Ecto neural progenitor cell (in vitro differentiated cells): ENCODE measurements around the gene RAB28.

Experiments
- DNase-seq: peaks from one replicate; pipeline ENCODE4 v3.0.0-alpha.2; 2018; ENCODE audit warnings: low spot score

RAB28 gene

GRCh38 chr4:13509442-13509841, 25.3 kb upstream of the RAB28 start:
- no peak for DNase-seq

GRCh38 chr4:13504374-13504773, 20.2 kb upstream of the RAB28 start:
- DNase-seq, result no peak

GRCh38 chr4:13498469-13498868, 14.3 kb upstream of the RAB28 start:
- no peak for DNase-seq

DNA sequence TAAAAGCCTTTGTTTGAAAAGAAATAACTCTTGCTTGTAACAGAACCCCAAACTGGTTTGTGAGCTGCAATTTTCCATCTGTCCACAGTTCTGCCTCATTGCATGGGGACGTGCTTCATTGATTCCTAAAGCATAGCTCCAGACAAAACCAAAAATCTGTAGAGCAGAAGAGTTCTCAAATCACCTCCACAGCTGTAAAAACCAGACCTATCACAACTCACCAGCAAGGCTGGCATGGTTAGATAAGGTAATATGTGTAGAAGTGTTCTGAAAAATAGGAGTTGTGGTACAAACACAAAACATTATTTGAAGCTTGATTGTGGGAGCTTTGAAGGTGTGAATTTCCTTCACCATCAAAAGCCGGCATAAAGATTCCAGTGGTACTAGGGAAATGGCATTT, 12.5 kb upstream of the RAB28 start:
- DNase-seq, result no peak

DNA sequence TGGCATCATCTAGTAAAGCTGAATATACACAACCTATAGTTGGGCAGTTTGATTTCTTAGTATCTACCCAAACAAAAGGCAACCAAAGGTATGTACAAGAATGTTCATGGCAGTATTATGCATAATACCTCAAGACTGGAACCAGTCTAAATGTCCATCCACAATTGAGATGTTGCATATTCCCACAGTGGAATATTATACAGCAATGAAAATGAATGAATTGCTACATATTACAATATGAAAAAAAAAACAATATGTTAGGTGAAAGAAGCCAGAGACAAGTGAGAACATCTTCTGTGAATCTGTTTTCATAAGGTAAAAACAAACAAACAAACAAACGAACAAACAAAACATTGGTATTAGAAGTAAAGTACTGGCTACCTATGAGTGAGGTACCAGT, 11.6 kb upstream of the RAB28 start:
- DNase-seq, result no peak

DNA sequence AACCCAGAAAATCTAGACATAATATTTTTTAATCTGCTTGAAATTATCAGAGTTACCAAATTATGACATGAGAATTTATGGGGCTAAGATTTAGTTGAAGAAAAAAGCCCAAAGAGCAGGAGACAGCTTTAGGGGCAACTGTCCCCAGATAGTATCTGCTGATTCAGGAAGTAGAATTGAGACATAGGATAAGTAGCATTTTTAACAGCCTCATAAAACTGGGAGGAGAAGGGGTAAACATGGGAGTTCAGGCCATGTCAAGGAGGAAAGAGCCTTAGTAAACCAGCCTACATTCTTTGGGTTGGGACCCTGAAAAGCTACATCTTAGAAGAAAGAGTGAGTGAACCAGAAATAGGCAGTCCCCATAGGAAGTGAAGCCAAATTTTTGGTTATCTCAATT, 9.7 kb upstream of the RAB28 start:
- no peak for DNase-seq

- no peak for DNase-seq
Observed at GRCh38 chr4:13492747-13493146, 8.6 kb upstream of the RAB28 start.

- DNase-seq, result no peak
Observed at GRCh38 chr4:13484749-13485221, 645 bp upstream of the RAB28 start.

DNA sequence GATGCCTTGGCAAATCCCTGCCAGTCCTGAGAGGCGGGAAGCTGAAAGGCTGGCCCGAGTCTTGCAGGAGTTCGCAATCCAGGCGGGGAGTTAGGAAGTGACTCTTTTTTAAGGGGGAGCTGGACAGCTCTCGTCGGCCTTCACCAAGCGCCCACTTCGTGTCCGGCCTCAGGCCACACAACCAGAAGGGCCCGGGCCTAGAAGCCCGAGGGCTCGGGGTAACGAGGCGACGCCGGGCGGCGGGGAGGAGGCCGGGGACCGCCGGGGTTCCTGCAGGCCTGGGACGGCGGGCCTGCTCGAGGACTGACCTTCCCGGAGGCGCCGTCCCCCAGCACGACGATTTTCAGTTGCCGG, 395 bp downstream of the RAB28 start:
- DNase-seq, result no peak

DNA sequence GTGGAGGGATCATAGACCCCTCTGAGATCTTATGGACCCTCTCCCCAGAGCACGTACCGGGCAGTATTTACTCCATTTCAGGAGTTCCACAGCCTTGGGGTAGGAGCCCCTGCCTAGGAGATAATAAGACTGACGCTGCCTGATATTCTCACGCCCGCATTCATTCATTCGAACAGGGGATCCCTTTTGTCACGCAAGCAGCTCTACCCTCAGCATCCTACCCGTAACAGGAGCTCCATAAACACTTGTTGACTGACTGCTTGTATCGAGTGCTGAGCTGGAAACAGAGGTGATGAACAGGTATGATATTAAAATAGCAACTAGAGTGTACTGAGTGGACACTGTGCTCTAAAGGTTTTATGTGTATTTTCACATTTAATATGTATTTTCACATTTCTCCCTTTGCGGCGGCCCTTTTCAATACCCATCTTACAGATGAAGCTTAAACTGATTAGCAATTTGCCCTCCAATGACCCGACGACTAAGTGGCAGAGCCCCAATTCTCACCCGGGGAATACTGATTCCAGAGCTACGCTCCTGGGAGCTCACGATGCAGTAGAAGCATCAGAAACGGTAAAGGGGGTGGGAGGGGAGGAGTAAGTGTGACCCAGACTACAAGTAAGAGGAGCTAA, 888 bp downstream of the RAB28 start:
- DNase-seq, result peak; percentile 55

DNA sequence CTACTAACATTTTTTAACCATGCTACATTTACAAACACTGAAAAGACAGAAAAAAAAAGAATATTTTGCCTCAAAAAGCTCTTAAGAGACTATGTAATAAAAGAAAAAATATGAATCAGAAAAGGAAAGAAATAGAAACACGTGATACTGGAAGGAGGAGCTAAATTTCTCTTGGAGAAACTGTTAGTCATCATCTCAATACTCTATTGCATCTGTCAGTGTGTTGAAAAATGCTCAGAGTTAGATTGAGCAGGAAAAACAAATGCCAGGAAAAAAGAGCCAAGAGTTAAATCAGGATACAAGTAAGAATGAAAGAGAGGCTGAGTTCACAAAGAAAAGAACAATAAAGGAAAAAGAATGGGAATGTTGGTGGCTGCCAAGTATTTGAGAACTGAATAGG, 2.6 kb downstream of the RAB28 start:
- DNase-seq, result no peak

DNA sequence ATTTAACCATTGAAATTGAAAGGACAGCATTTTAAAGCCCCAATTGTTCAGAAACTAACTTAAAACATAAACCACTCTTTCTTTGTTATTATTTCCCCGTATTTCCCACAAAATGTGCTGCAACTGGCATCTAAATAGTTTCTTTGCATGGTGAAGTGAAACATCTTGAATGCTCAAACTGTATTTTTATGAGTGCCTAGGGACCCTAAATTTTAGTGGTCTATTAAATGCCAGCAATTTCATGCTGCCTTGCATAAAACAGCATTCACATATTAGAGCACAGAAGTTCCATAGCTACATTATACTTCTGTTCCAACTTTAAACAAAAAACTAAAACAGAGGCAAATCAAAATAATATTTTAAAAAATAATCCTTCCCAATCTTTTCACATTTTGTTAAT, 5.4 kb downstream of the RAB28 start:
- DNase-seq, result no peak

- DNase-seq, result no peak
Observed at GRCh38 chr4:13478131-13478530, 6.0 kb downstream of the RAB28 start.

DNA sequence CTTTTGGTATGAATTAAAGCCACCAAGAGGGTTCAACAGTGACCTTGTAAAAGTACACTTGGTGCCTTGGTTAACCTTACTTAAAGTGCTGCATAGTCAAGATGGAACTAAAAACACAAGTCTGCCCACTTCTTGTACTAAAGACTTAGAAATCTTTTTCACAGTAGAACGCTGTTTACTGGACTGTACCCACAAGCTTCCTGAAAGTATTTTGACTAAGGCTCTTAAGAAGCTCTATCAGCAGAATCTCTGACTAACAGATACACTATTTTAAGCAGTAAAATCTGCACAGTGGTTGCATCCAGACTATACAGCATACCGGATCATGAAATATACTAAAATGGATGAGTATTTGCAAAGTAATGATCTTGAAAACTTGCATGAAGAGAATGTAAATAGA, 7.2 kb downstream of the RAB28 start:
- DNase-seq, result no peak

DNA sequence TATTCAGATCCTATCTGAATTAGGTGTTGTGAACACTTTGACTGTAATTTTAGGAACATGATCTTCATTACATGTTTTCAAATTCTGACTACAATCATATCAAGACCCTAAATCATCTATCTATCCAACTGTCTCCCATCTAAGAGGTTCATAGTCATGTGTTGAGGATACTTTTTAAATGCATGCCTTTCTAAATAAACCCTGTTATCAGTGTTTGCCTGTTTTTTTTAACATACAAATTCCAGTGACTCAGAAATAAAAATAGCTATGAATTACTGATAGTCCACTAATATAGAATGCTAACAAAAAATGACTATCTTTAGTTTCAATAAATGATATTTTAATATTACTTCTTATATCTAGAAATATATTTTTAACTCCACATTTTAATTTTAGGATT, 8.0 kb downstream of the RAB28 start:
- no peak for DNase-seq

GRCh38 chr4:13471400-13471799, 12.7 kb downstream of the RAB28 start:
- DNase-seq, result no peak

DNA sequence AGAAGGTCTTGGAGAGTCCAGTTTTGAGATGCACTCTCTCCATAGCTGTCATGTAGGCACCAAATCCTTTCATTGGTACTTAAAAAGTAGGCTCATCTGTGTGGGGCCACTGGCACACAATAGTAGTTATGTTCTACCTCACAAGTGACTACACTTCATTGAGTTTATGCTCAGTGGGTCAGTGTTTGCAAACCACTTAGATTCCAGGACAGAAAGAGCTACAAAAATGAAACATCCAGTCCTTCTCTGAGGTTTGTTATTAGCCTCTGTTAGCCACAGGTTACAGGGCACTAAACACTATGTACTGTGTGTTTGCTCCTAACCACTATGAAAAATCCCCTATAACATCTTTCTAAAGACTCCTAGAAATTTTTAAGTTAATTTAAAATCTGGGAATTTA, 13.8 kb downstream of the RAB28 start:
- DNase-seq, result no peak

- no peak for DNase-seq
Observed at GRCh38 chr4:13464973-13465372, 19.2 kb downstream of the RAB28 start.

- no peak for DNase-seq
Observed at GRCh38 chr4:13464543-13464942, 19.6 kb downstream of the RAB28 start.

- no peak for DNase-seq
Observed at GRCh38 chr4:13461191-13461905, 22.8 kb downstream of the RAB28 start.

DNA sequence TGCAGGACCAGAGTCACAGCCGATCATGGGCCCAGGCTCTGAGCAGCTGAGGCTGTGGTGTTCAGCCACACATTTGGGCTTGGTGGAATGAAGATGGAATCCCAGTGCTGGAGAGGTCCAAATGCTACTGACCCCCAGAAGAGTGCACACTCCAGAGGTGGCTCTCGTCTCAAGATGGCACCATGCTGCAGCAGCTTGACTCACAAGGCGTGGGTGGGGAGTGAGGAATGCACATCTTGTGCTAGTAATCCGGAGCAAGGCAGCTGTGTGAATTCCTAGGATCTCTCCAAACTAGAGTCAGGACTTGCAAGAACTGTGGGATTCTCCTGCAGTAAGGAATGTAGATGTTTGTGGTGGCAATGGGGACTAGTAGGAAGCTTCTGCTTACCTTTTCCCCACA, 28.7 kb downstream of the RAB28 start:
- DNase-seq, result no peak

DNA sequence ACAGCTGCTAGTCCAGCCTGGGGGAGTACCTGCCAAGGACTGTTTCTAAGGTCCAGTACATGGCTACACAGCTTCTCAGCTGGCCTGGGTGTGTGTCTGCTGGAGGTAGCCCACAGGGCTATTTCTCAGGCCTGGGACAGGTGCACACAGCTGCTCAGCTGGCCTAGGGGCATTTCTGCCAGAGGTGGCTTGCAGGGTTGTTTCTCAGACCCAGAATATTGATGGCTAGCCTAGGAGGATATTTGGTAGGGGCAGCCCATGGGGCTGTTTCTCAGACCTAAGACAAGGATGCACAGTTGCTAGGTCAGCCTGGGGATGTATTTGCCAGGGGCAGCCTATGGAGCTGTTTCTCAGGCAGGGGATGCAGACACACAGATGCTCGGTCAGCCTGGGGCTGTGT, 29.4 kb downstream of the RAB28 start:
- no peak for DNase-seq

DNA sequence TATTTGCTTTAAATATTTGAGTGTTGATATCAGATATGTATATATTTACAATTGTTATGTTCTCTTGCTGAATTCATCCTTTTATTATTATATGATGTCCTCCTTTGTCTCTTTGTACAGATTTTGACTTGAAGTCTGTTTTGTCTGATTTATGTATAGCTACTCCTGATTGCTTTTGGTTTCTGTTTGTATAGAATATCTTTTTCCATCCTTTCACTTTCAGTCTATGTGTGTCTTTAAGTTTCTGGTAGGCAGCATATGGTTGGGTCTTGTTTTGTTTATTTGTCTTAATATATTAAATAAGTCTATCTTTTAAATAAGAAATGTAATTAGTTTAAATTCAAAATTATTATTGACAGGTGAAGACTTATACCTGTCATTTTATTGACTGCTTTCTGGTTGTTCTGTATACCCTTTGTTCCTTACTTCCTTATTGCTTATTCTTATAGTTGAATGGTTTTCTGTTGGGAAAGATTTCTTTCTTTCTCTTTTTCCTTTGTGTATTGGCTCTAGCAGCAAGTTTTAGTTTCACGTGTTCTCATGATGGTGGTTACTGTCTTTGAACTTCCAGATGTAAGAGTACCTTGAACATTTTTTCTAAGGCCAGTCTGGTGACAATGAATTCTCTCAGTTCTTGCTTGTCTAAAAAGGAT, 31.1 kb downstream of the RAB28 start:
- no peak for DNase-seq

GRCh38 chr4:13449590-13449989, 34.5 kb downstream of the RAB28 start:
- DNase-seq, result no peak
